NB4 (cell line): ENCODE measurements around the gene SEC23B.

ENCODE experiments used
- DNase-seq: peaks from one replicate; pipeline ENCODE4 v3.0.0; 2010; ENCODE audit warnings: low read depth
- H3K4me3 ChIP-seq: one replicate; pipeline ENCODE4 v1.5.1; 2011; ENCODE audit warnings: mild to moderate bottlenecking, low read depth, low read length, moderate library complexity
- MYC ChIP-seq: IDR thresholded peaks from 2 replicates; pipeline ENCODE4 v1.6.1; 2011; ENCODE audit warnings: low read depth, low read length
- POLR2A ChIP-seq: IDR thresholded peaks from 2 replicates; pipeline ENCODE4 v1.6.1; 2011; ENCODE audit warnings: mild to moderate bottlenecking; ENCODE audit not compliant: insufficient read length; ENCODE audit errors: extremely low read depth
- TF ChIP-seq, protein P1 (sequence below): IDR thresholded peaks from 2 replicates; pipeline ENCODE4 v1.6.1; 2011; ENCODE audit warnings: low read depth, low read length
- TF ChIP-seq, protein P2 (sequence below): IDR thresholded peaks from one replicate; pipeline ENCODE4 v1.5.1; 2012; ENCODE audit warnings: low read depth, low read length

Gene SEC23B

DNA sequence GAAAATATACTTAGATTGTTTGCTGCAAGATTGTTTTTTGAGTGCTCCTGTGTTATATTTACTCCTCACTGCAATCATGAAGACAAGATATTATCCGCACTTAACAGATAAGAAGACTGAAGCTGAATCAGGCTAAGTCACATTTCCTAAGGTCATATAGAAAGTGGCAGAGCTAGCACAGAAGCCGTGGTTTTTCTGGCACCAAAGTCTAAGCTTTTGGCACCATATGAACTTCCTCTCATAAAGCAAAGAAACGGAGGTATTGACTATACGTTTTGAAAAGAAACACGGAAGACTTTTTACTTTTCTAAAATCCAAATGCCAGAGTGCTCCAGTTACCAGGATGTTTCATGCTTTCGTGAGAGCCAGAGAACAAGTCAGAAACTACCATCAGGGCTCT, 70.8 kb downstream of the SEC23B start:
- no peak overlapping the region for H3K4me3 ChIP-seq
- TF ChIP-seq, protein P1, sequence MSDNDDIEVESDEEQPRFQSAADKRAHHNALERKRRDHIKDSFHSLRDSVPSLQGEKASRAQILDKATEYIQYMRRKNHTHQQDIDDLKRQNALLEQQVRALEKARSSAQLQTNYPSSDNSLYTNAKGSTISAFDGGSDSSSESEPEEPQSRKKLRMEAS: no peak
- TF ChIP-seq, protein P2, sequence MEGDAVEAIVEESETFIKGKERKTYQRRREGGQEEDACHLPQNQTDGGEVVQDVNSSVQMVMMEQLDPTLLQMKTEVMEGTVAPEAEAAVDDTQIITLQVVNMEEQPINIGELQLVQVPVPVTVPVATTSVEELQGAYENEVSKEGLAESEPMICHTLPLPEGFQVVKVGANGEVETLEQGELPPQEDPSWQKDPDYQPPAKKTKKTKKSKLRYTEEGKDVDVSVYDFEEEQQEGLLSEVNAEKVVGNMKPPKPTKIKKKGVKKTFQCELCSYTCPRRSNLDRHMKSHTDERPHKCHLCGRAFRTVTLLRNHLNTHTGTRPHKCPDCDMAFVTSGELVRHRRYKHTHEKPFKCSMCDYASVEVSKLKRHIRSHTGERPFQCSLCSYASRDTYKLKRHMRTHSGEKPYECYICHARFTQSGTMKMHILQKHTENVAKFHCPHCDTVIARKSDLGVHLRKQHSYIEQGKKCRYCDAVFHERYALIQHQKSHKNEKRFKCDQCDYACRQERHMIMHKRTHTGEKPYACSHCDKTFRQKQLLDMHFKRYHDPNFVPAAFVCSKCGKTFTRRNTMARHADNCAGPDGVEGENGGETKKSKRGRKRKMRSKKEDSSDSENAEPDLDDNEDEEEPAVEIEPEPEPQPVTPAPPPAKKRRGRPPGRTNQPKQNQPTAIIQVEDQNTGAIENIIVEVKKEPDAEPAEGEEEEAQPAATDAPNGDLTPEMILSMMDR: no peak
- TF ChIP-seq MYC (no peak), POLR2A (no peak)
- peak; percentile 15 for DNase-seq

DNA sequence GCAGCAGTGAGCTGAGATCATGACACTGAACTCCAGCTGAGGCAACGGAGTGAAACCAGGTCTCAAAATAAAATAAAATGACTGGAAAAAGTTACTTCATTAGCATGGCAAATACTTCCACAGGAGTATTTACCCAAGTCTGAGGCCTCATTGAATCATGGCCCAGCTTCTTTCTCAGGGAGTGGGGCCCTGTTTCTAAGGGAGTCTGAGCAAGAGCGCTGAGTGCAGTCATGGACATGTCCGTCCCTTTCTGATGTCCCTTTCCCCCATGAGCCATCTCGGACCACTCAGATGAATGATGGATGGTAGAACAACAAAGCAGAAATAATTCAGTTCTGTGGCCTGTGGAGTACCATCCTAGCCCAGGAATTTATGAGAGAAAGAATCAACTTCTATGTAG, 72.3 kb downstream of the SEC23B start:
- TF ChIP-seq, protein P2: no peak
- TF ChIP-seq, protein P1: no peak
- no peak for TF ChIP-seq MYC
- no peak for TF ChIP-seq POLR2A

DNA sequence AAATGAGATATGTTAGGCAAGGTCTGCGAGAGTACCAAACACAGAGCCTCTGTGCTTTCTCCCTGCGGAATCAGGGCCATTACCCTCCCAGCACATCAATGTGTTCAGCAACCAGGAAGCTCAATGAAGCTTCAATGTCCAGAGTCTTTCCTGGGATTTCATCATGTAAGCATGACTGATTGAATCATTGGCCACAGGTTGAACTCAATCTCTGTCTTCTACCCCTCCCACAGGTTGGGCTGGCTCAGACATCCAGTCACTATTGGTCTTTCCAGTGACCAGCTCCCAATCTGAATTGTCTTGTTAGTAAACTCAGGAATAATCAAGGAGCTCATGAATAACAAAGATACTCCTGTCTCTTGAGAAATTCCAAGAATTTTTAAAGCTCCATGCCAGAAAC, 77.4 kb downstream of the SEC23B start:
- TF ChIP-seq, protein P2: no peak
- TF ChIP-seq POLR2A (no peak), MYC (no peak)
- TF ChIP-seq, protein P1: no peak
- no peak for DNase-seq
- H3K4me3 ChIP-seq: no peak overlapping the region

More for the DNA sequence above, 72.3 kb downstream of the SEC23B start:
- H3K4me3 ChIP-seq: no peak overlapping the region
- DNase-seq: no peak

DNA sequence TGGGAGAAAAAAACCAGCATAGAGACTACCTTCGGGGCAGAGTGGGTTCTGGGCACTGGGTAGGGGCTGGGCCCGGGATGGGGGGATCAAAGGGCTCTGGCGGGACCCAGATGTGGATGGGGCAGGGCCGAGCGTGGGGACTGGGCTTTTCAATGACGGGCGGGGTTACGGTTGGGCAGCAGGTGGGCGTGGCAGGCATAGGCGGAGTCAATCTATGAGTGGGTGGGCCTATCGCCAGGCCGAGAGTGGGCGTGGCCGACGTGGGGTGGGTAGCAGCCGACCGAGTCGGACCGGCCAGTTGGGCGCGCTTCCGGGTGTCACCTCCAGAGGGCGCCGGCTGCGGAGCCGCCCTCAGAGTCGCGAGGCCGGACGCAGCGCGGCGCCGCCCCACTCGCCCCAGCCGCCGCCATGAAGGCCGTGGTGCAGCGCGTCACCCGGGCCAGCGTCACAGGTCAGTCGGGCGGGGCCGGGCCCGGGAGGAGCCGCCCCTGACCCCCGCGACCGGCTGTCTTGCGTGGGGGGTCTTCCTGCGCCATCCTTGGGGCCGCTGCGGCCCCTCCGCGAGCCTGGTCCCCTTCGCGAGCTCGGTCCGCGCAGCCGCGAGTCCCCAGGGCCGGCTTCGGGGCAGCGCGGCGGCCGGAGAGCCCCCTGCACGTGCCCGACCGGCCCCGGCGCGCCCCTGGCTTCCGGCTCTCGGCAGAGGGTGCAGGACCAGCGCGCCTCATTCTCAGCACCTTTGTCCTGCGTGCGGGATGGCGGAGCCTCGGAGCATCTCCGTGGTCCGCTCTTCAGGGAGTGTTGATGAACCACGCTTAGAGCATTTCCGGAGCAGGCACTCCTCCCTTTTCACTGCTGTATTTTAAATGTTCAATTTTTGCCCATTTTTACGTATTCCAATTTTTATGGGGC, 80.2 kb downstream of the SEC23B start, which contains the start of gene DTD1:
Gene DTD1, plus strand, starts transcription at position 390 of the 909 bp plus-strand sequence. Its CDS starts 19 bp downstream, at position 409.
- DNase-seq: peak; percentile 93
- TF ChIP-seq MYC: peak; percentile 63
- TF ChIP-seq POLR2A: peak; percentile 66
- TF ChIP-seq, protein P1: peak; percentile 53; the same call in 1 of the 2 replicates
- TF ChIP-seq, protein P2: peak; percentile 46
- peak within 1 kb of the TSS; percentile 75 for H3K4me3 ChIP-seq

DNA sequence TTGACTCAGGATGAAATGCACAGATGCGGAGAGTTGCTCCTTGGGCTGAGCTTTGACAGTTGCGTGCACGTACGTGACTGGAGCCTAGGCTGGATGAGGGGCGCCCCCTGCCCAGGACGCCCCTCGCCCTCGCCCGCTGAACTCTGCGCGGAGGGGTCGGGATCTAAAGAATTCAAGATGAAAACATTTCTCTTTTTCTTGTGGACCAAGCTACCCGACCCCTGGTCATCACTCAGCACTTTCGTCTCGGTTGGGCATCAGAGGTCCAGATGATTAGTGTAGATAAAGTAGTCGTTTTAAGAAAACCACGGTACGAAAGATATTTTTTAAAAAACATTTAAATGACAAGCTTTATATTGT, 80.8 kb downstream of the SEC23B start:
- no peak for DNase-seq
- H3K4me3 ChIP-seq: peak overlapping the region; percentile 75
- TF ChIP-seq POLR2A (no peak), MYC (no peak)
- TF ChIP-seq, protein P2: no peak
- TF ChIP-seq, protein P1: no peak
